Mammary epithelial cell (primary cell): ENCODE measurements around the gene LHFPL3.

Experiments
- CTCF ChIP-seq, 2 donors: IDR thresholded peaks in 1 of 2; conservative IDR thresholded peaks in 1 of 2; 2 replicates each; pipeline ENCODE4 v1.5.1; 2011 to 2012; ENCODE audit warnings: inconsistent platforms in 2 of 2, low read length in 2 of 2, mild to moderate bottlenecking in 2 of 2, control low read depth in 1 of 2, low read depth in 1 of 2; ENCODE audit not compliant: insufficient read depth in 1 of 2; ENCODE audit errors: extremely low read depth in 1 of 2
- EZH2 ChIP-seq: IDR thresholded peaks from 2 replicates; pipeline ENCODE4 v1.6.1; 2012; ENCODE audit warnings: low read length, inconsistent platforms, borderline replicate concordance

- TF ChIP-seq EZH2 = no peak
- TF ChIP-seq CTCF (conservative IDR thresholded peaks at IDR 0.05 in 1 of 2, IDR thresholded peaks at IDR 0.05 in 1 of 2; ENCODE audit: extremely low read depth in 1 of 2, insufficient read depth in 1 of 2, low read depth in 1 of 2, low read length in 2 of 2) = no peak
These were observed 492.6 kb downstream of the LHFPL3 start for GRCh38 chr7:104820836-104821535.
